IPS-15b (cell line): ENCODE data around the gene SPAG4.
A peak's percentile ranks its signal among the peaks of the same experiment; 100 is the strongest.

Source experiments
- H3K27me3 ChIP-seq: one replicate; pipeline ENCODE4 v1.6.1; 2013; ENCODE audit warnings: low read length; ENCODE audit not compliant: control insufficient read depth, insufficient read depth
- H3K36me3 ChIP-seq: one replicate; pipeline ENCODE4 v1.6.1; 2013; ENCODE audit warnings: low read length; ENCODE audit not compliant: control insufficient read depth, insufficient read depth
- H3K4me1 ChIP-seq: one replicate; pipeline ENCODE4 v1.6.1; 2013; ENCODE audit warnings: mild to moderate bottlenecking, low read length; ENCODE audit not compliant: control insufficient read depth, insufficient read depth
- H3K4me3 ChIP-seq: one replicate; pipeline ENCODE4 v1.5.1; 2013; ENCODE audit warnings: low read depth, low read length
- H3K9ac ChIP-seq: one replicate; pipeline ENCODE4 v1.6.1; 2013; ENCODE audit warnings: low read depth, mild to moderate bottlenecking, low read length
- H3K9me3 ChIP-seq: one replicate; pipeline ENCODE4 v1.6.1; 2013; ENCODE audit warnings: mild to moderate bottlenecking, low read length; ENCODE audit not compliant: control insufficient read depth, insufficient read depth

SPAG4 gene

GRCh38 chr20:35586751-35587425 is 28.7 kb upstream of the SPAG4 start:
- H3K36me3 ChIP-seq: no peaks in the 10 kb centered on the region
- no peaks in the 10 kb centered on the region for H3K9me3 ChIP-seq
- no peaks in the 10 kb centered on the region for H3K27me3 ChIP-seq
- no peak overlapping the region for H3K4me3 ChIP-seq
- H3K4me1 ChIP-seq: no peaks in the 10 kb centered on the region
- no peak overlapping the region for H3K9ac ChIP-seq

GRCh38 chr20:35587436-35587835 is 28.2 kb upstream of the SPAG4 start:
- Histone ChIP-seq H3K9me3 (no peaks in the 10 kb centered on the region), H3K4me1 (no peaks in the 10 kb centered on the region), H3K4me3 (no peak overlapping the region), H3K9ac (no peak overlapping the region), H3K36me3 (no peaks in the 10 kb centered on the region), H3K27me3 (no peaks in the 10 kb centered on the region)

GRCh38 chr20:35588397-35588796 is 27.2 kb upstream of the SPAG4 start:
- H3K4me3 ChIP-seq: no peak overlapping the region
- no peaks in the 10 kb centered on the region for H3K36me3 ChIP-seq
- no peaks in the 10 kb centered on the region for H3K4me1 ChIP-seq
- H3K27me3 ChIP-seq: no peaks in the 10 kb centered on the region
- H3K9me3 ChIP-seq: no peaks in the 10 kb centered on the region
- H3K9ac ChIP-seq: no peak overlapping the region

GRCh38 chr20:35592339-35592974 is 23.2 kb upstream of the SPAG4 start:
- H3K36me3 ChIP-seq: no peaks in the 10 kb centered on the region
- no peaks in the 10 kb centered on the region for H3K27me3 ChIP-seq
- no peaks in the 10 kb centered on the region for H3K9me3 ChIP-seq
- H3K4me3 ChIP-seq: no peak overlapping the region
- H3K4me1 ChIP-seq: no peaks in the 10 kb centered on the region
- H3K9ac ChIP-seq: no peak overlapping the region

- Histone ChIP-seq H3K4me3 (no peak overlapping the region), H3K9me3 (no peaks in the 10 kb centered on the region), H3K27me3 (peaks cover 11% of the 10 kb centered on the region), H3K9ac (no peak overlapping the region), H3K36me3 (no peaks in the 10 kb centered on the region), H3K4me1 (no peaks in the 10 kb centered on the region)
Observed at GRCh38 chr20:35595456-35595855, 20.2 kb upstream of the SPAG4 start.

GRCh38 chr20:35595901-35596300 is 19.7 kb upstream of the SPAG4 start:
- Histone ChIP-seq H3K9me3 (no peaks in the 10 kb centered on the region), H3K36me3 (no peaks in the 10 kb centered on the region), H3K27me3 (peaks cover 14% of the 10 kb centered on the region), H3K4me3 (no peak overlapping the region), H3K4me1 (no peaks in the 10 kb centered on the region), H3K9ac (no peak overlapping the region)

GRCh38 chr20:35597186-35597585 is 18.4 kb upstream of the SPAG4 start:
- Histone ChIP-seq H3K9ac (no peak overlapping the region), H3K9me3 (no peaks in the 10 kb centered on the region), H3K4me3 (no peak overlapping the region), H3K27me3 (peaks cover 21% of the 10 kb centered on the region), H3K4me1 (no peaks in the 10 kb centered on the region), H3K36me3 (no peaks in the 10 kb centered on the region)

- Histone ChIP-seq H3K9me3 (no peaks in the 10 kb centered on the region), H3K36me3 (no peaks in the 10 kb centered on the region), H3K4me1 (no peaks in the 10 kb centered on the region), H3K27me3 (peaks cover 34% of the 10 kb centered on the region), H3K9ac (no peak overlapping the region), H3K4me3 (no peak overlapping the region)
Observed at GRCh38 chr20:35598476-35598875, 17.2 kb upstream of the SPAG4 start.

GRCh38 chr20:35598899-35599775 is 16.5 kb upstream of the SPAG4 start:
- no peaks in the 10 kb centered on the region for H3K4me1 ChIP-seq
- no peaks in the 10 kb centered on the region for H3K9me3 ChIP-seq
- H3K27me3 ChIP-seq: peaks cover 36% of the 10 kb centered on the region
- H3K4me3 ChIP-seq: no peak overlapping the region
- no peaks in the 10 kb centered on the region for H3K36me3 ChIP-seq
- H3K9ac ChIP-seq: no peak overlapping the region

GRCh38 chr20:35599776-35600120 is 15.9 kb upstream of the SPAG4 start:
- H3K9me3 ChIP-seq: no peaks in the 10 kb centered on the region
- H3K4me1 ChIP-seq: no peaks in the 10 kb centered on the region
- no peak overlapping the region for H3K9ac ChIP-seq
- no peaks in the 10 kb centered on the region for H3K36me3 ChIP-seq
- H3K27me3 ChIP-seq: peaks cover 36% of the 10 kb centered on the region
- no peak overlapping the region for H3K4me3 ChIP-seq

GRCh38 chr20:35600176-35600992 is 15.2 kb upstream of the SPAG4 start:
- Histone ChIP-seq H3K4me1 (no peaks in the 10 kb centered on the region), H3K36me3 (no peaks in the 10 kb centered on the region), H3K9me3 (no peaks in the 10 kb centered on the region), H3K4me3 (peak overlapping the region; percentile 71), H3K9ac (no peak overlapping the region), H3K27me3 (peaks cover 36% of the 10 kb centered on the region)
